ENCODE data around the gene RPLP1.

GRCh38 chr15:69479081-69479480 lies 26.5 kb downstream of the RPLP1 start:
- TF ChIP-seq CTCF (IDR thresholded peaks at IDR 0.05; ENCODE audit: low read length) = no peak
- no peak for TF ChIP-seq EZH2 (optimal IDR thresholded peaks at IDR 0.05; ENCODE audit: low read depth, low read length)
- no peak for TF ChIP-seq EZH2phosphoT487 (IDR thresholded peaks at IDR 0.05; ENCODE audit: low read length)
